ENCODE data around the gene RAP2A. TPM values are rescaled to one million over a fixed set of nuclear protein-coding genes. Genes with fewer than 3 reads are reported as not detected.

RAP2A gene
- total and polyA plus RNA-seq, 12 donors, result 4.2 to 31.0 (median 20.4) TPM

DNA sequence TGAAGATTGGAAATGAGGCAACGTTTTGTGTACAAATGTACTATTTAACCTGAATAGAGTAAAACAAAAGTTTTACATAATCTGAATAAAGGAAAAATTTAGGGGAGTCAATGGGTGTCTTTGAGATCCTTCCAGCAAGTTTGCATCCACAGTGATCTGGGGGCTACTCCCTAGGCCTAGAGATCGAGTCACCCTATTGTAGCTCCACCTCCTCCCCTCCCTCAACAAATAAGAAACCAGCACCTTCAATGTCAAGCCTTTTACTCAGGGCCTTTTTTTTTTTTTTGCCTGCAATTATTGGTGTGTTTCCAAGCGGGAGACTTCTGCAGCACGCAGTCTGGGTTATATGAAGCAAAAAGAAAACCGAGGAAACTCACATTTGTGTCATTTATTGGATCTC lies 16.3 kb upstream of the RAP2A start:
- Histone ChIP-seq H3K36me3 (no peaks in the 10 kb centered on the region), H3K4me3 (no peak overlapping the region), H3K27ac (no peak overlapping the region), H3K9me3 (no peaks in the 10 kb centered on the region), H3K27me3 (no peaks in the 10 kb centered on the region), H3K4me1 (peaks cover 0 to 28% (median 8%) of the 10 kb centered on the region in 9 donors)
- 84 to 85% methylated on average over 5 of the region's 5 CpGs for WGBS, 2 donors
- intact Hi-C loops (cut with DNase I), result loop anchor here in 1 of 10 donors (2.0 kb wide), 1 partner anchor 37 kb away; no protein-coding TSS in a partner anchor
- TF ChIP-seq, protein P1, sequence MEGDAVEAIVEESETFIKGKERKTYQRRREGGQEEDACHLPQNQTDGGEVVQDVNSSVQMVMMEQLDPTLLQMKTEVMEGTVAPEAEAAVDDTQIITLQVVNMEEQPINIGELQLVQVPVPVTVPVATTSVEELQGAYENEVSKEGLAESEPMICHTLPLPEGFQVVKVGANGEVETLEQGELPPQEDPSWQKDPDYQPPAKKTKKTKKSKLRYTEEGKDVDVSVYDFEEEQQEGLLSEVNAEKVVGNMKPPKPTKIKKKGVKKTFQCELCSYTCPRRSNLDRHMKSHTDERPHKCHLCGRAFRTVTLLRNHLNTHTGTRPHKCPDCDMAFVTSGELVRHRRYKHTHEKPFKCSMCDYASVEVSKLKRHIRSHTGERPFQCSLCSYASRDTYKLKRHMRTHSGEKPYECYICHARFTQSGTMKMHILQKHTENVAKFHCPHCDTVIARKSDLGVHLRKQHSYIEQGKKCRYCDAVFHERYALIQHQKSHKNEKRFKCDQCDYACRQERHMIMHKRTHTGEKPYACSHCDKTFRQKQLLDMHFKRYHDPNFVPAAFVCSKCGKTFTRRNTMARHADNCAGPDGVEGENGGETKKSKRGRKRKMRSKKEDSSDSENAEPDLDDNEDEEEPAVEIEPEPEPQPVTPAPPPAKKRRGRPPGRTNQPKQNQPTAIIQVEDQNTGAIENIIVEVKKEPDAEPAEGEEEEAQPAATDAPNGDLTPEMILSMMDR (IDR thresholded peaks at IDR 0.05), result no peak
- DNase-seq (no peak), ATAC-seq (no peak)

DNA sequence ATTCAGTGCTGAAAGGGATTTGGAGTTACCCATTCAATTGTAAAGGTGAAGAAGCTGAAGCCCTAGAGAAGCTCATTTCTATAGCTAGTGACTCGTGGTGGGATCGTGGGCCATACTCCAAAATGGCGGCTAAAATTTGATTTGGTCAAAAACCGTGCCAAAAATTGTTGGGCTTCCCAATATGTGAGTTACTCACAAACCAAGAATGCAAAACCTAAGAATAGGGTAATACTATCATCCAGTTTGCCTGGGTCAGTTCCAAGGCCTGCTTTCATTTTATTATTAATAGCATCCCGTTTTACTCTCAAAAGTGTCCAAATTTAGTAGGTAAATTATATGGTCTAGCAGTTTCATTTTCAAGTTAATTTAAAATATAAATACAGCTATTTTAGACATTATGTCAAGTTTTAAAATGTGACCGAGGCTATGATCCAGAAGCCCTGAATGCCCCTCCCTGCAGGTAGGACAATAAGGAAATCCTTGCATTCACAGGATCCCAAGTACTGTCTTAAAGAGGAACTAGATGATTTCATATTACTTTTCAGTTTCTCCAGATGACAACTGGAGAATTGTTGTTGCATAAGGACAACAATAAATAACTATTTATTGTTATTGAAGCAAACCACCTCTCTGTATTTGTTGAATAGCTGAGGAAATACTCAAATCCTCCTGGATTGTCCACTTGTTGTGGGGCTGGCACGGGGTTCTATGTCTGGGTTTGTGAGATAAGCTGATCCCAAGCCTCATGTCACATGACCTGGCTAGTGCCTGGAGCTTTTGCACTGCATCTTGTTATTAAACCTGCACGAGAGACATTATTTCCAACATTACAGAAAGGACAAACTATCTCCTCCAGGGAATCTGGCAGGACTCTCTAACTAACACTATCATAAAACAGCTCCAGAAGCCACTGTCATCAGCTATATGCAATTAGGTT lies 11.6 kb upstream of the RAP2A start:
- no peaks in the 10 kb centered on the region for H3K9me3 ChIP-seq
- H3K36me3 ChIP-seq, result no peaks in the 10 kb centered on the region
- TF ChIP-seq, protein P1 (IDR thresholded peaks at IDR 0.05), result no peak
- intact Hi-C loops (cut with DNase I), result no loop called here
- 50 to 54% methylated on average over 8 of the region's 8 CpGs for WGBS, 2 donors
- peaks cover 0 to 29% (median 14%) of the 10 kb centered on the region in 9 donors for H3K4me1 ChIP-seq
- peak overlapping the region in 6 of 10 donors; percentile 17 to 73 (median 46) for H3K27ac ChIP-seq
- H3K4me3 ChIP-seq, result no peak overlapping the region
- no peaks in the 10 kb centered on the region for H3K27me3 ChIP-seq
- ATAC-seq, result peak in 7 of 8 donors; percentile 29 to 79 (median 61)
- peak in 1 of 2 donors; percentile 25 for DNase-seq

DNA sequence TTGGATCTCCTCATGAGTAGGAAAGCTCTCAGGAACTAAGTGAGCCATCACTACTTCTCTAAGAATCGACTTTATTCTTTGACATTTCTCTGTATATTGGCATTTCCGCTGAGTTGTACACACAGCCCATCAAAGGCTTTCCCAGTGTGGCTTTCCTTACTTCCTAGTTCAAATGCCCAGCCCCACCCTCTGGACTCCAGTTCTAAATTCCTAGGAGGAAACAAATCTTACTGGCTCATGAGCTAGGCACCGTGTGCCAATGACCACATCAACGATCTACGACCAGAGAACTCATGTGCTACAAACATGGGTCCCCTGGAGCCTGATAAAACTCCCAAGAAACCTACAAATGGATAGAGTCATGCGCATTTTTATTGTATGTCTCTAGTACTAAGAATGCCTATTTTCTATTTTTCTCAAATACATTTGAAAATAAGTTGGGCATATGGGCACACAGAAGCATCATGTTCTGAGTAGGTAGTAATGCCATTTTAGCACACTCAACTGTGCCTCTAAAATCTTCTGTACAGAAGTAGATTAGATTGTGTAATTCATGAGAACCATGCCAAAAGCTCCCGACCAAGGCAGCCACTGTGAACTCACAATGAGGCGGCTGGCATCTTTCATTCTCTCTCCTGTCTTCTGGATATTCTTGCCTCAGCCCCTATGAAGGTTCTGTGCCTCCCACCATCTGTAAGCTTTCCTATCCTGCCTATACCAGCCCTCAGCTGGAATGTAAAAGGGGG lies 10.5 kb upstream of the RAP2A start:
- DNase-seq, result no peak
- Histone ChIP-seq H3K27me3 (no peaks in the 10 kb centered on the region), H3K9me3 (no peaks in the 10 kb centered on the region), H3K27ac (peak overlapping the region in 4 of 10 donors; percentile 36 to 73 (median 62)), H3K4me1 (peaks cover 0 to 29% (median 14%) of the 10 kb centered on the region in 9 donors), H3K4me3 (no peak overlapping the region), H3K36me3 (no peaks in the 10 kb centered on the region)
- 78 to 80% methylated on average over 8 of the region's 8 CpGs for WGBS, 2 donors
- TF ChIP-seq, protein P1 (IDR thresholded peaks at IDR 0.05), result no peak
- ATAC-seq, result peak in 6 of 8 donors; percentile 17 to 75 (median 68)
- intact Hi-C loops (cut with DNase I), result no loop called here

DNA sequence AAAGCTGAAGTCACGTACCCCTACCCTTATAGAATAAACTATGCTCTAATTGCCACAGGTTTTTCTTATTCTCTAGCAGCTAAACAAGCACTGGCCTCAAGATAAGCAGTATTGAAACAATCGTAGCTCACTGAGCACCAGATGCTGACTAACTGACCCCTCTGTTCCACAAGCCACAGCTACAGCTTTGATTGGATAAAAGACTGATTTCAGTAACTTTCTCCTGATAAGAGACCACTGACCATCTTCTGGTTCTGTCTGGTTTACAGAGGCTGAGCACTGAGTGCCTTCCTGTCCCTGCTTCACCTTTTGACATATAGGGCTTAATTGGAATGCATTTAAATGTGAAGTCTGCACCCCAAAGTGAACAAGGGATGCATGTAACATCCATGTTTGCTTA lies 8.4 kb upstream of the RAP2A start:
- no peaks in the 10 kb centered on the region for H3K36me3 ChIP-seq
- TF ChIP-seq, protein P1 (IDR thresholded peaks at IDR 0.05), result no peak
- DNase-seq (no peak), ATAC-seq (no peak)
- peaks cover 0 to 34% (median 14%) of the 10 kb centered on the region in 9 donors for H3K4me1 ChIP-seq
- no peaks in the 10 kb centered on the region for H3K9me3 ChIP-seq
- intact Hi-C loops (cut with DNase I), result loop anchor here in 1 of 10 donors (5.0 kb wide), 1 partner anchor 313 kb away; no protein-coding TSS in a partner anchor
- WGBS, 2 donors, result 77 to 80% methylated on average over 2 of the region's 2 CpGs
- H3K4me3 ChIP-seq, result no peak overlapping the region
- H3K27ac ChIP-seq, result no peak overlapping the region
- H3K27me3 ChIP-seq, result no peaks in the 10 kb centered on the region

Data from heart right ventricle (tissue), 16 donors.